ENCODE measurements around the gene SERINC4. TPM values are rescaled to one million over a fixed set of nuclear protein-coding genes. Genes with fewer than 3 reads are reported as not detected.
"Not testable (repeated sequence)": the region's sequence is repeated elsewhere in the genome, so short reads cannot be mapped to it uniquely, and the experiment has no call there.

Gene SERINC4
- total and polyA plus RNA-seq, 2 donors (not counting 3 experiments of a cell fraction or from before 2014, with no cell fraction given), result not detected

DNA sequence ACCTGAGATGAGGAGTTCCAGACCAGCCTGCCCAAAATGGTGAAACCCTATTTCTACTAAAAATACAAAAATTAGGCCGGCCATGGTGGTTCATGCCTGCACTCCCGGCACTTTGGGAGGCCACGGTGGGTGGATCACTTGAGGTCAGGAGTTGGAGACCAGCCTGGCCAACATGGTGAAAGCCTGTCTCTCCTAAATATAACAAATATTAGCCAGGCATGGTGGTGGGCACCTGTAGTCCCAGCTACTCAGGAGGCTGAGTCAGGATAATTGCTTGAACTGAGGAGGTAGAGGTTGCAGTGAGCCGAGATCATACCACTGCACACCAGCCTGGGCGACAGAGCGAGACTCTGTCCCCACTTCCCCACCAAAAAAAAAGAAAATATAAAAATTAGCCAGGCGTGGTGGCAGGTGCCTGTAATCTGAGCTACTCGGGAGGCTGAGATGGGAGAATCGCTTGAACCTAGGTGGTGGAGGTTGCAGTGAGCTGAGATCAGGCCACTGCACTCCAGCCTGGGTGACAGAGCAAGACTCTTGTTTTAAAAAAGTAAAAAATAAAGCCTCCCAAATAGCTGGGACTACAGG, 30.8 kb upstream of the SERINC4 start:
- H3K9me3 ChIP-seq (replicated peaks; ENCODE audit: control insufficient read depth, insufficient read depth, low read length); H3K27me3 ChIP-seq (ENCODE audit: control insufficient read depth in 2 of 2, insufficient read depth in 2 of 2, low read length in 2 of 2); intact Hi-C loops (cut with micrococcal nuclease); H3K9me1 ChIP-seq (replicated peaks; ENCODE audit: control insufficient read depth, extremely low read depth, insufficient read depth, low read length); H3K9ac ChIP-seq (replicated peaks; ENCODE audit: extremely low read depth, insufficient read depth, low read length); H3K4me3 ChIP-seq (replicated peaks in 1 of 3; ENCODE audit: insufficient read depth in 1 of 3, low read depth in 1 of 3, low read length in 3 of 3); POLR2A ChIA-PET; H2AFZ ChIP-seq (ENCODE audit: low read depth, low read length); H3K27ac ChIP-seq (ENCODE audit: insufficient read depth, low read depth, low read length); H3K36me3 ChIP-seq (ENCODE audit: control insufficient read depth in 2 of 2, extremely low read depth in 1 of 2, insufficient read depth in 2 of 2, low read length in 2 of 2); H3K4me2 ChIP-seq (ENCODE audit: insufficient read depth, low read length); DNase-seq (ENCODE audit: low read depth, low spot score); BruUV-seq (replicated peaks); FAIRE-seq; dilution Hi-C loops (cut with MboI; ENCODE audit: extremely low pct_ligation_motif_present, low sequenced_read_pairs); H4K20me1 ChIP-seq (replicated peaks; ENCODE audit: control insufficient read depth, extremely low read depth, insufficient read depth, low read length); CTCF ChIA-PET: not testable (repeated sequence)
- Histone ChIP-seq H3K4me1 (ENCODE audit: control insufficient read depth, extremely low read depth, insufficient read depth, low read length) (peaks cover 15% of the 10 kb centered on the region), H3K79me2 (ENCODE audit: control insufficient read depth, insufficient read depth, low read length) (peaks cover 42% of the 10 kb centered on the region)

DNA sequence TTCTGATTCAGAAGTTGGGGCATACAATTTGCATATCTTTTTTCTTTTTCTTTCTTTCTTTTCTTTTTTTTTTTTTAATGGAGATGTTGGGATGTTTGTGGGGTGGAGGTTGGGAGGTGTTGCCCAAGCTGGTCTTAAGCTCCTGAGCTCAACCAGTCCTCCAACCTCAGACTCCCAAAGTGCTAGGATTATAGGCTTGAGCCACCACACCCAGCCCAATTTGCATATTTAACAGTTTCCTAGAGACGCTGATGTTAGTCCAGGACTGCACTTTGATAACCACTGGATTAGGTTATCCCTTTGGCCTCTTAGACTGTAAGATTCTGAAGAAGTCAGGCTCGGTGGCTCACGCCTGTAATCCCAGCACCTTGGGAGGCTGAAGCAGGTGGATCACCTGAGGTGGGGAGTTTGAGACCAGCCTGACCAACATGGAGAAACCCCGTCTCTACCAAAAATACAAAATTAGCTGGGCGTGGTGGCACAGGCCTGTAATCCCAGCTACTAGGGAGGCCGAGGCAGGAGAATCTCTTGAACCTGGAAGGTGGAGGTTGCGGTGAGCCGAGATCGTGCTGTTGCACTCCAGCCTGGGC, 30.0 kb upstream of the SERINC4 start:
- H4K20me1 ChIP-seq (replicated peaks; ENCODE audit: control insufficient read depth, extremely low read depth, insufficient read depth, low read length); H3K27ac ChIP-seq (ENCODE audit: insufficient read depth, low read depth, low read length); H3K9ac ChIP-seq (replicated peaks; ENCODE audit: extremely low read depth, insufficient read depth, low read length); H3K4me3 ChIP-seq (replicated peaks in 1 of 3; ENCODE audit: insufficient read depth in 1 of 3, low read depth in 1 of 3, low read length in 3 of 3); intact Hi-C loops (cut with micrococcal nuclease); H3K9me3 ChIP-seq (replicated peaks; ENCODE audit: control insufficient read depth, insufficient read depth, low read length); DNase-seq (ENCODE audit: low read depth, low spot score); H3K36me3 ChIP-seq (ENCODE audit: control insufficient read depth in 2 of 2, extremely low read depth in 1 of 2, insufficient read depth in 2 of 2, low read length in 2 of 2); CTCF ChIA-PET; H3K9me1 ChIP-seq (replicated peaks; ENCODE audit: control insufficient read depth, extremely low read depth, insufficient read depth, low read length); dilution Hi-C loops (cut with MboI; ENCODE audit: extremely low pct_ligation_motif_present, low sequenced_read_pairs); BruUV-seq (replicated peaks); H3K27me3 ChIP-seq (ENCODE audit: control insufficient read depth in 2 of 2, insufficient read depth in 2 of 2, low read length in 2 of 2); H2AFZ ChIP-seq (ENCODE audit: low read depth, low read length); FAIRE-seq; H3K4me2 ChIP-seq (ENCODE audit: insufficient read depth, low read length): not testable (repeated sequence)
- POLR2A ChIA-PET, result interaction anchor here (0.7 kb wide), 1 partner anchor 459 kb away, joined by 11 read pairs; the partner anchor contains the start of gene GOLM2
- H3K4me1 ChIP-seq (ENCODE audit: control insufficient read depth, extremely low read depth, insufficient read depth, low read length), result peaks cover 15% of the 10 kb centered on the region
- peaks cover 42% of the 10 kb centered on the region for H3K79me2 ChIP-seq (ENCODE audit: control insufficient read depth, insufficient read depth, low read length)

All from endothelial cell of umbilical vein (primary cell).